Stimulated activated CD4-positive, alpha-beta T cell treated with anti-CD3 and anti-CD28 coated beads, Interleukin-4, amount 100 ng/mL, for 1 hour (primary cell): Measurements from ENCODE around the gene MYOD1.

Experiments
- DNase-seq: peaks from one replicate; pipeline ENCODE4 v3.0.0-alpha.2; 2020

MYOD1 gene

GRCh38 chr11:17751558-17751957 is 32.2 kb downstream of the MYOD1 start:
- no peak for DNase-seq

- DNase-seq: no peak
Observed at GRCh38 chr11:17752144-17752543, 32.8 kb downstream of the MYOD1 start.

- no peak for DNase-seq
Observed at GRCh38 chr11:17753153-17753552, 33.8 kb downstream of the MYOD1 start.

GRCh38 chr11:17753641-17754040 is 34.3 kb downstream of the MYOD1 start:
- DNase-seq: no peak

GRCh38 chr11:17755891-17756290 is 36.5 kb downstream of the MYOD1 start:
- DNase-seq: no peak

GRCh38 chr11:17760102-17761029 is 41.0 kb downstream of the MYOD1 start:
- DNase-seq: no peak

- DNase-seq: no peak
Observed at GRCh38 chr11:17762309-17762974, 43.1 kb downstream of the MYOD1 start.

- DNase-seq: no peak
Observed at GRCh38 chr11:17763244-17763643, 43.9 kb downstream of the MYOD1 start.

- DNase-seq: no peak
Observed at GRCh38 chr11:17763703-17764102, 44.3 kb downstream of the MYOD1 start.

- no peak for DNase-seq
Observed at GRCh38 chr11:17764446-17765218, 45.3 kb downstream of the MYOD1 start.

GRCh38 chr11:17765356-17766072 is 46.1 kb downstream of the MYOD1 start:
- no peak for DNase-seq

GRCh38 chr11:17766073-17766359 is 46.6 kb downstream of the MYOD1 start:
- DNase-seq: no peak

- no peak for DNase-seq
Observed at GRCh38 chr11:17766590-17766989, 47.2 kb downstream of the MYOD1 start.

GRCh38 chr11:17767301-17767885 is 48.0 kb downstream of the MYOD1 start:
- no peak for DNase-seq

GRCh38 chr11:17767914-17768313 is 48.5 kb downstream of the MYOD1 start:
- DNase-seq: no peak

- no peak for DNase-seq
Observed at GRCh38 chr11:17768547-17768946, 49.2 kb downstream of the MYOD1 start.

GRCh38 chr11:17769218-17769617 is 49.8 kb downstream of the MYOD1 start:
- DNase-seq: no peak

GRCh38 chr11:17770048-17770652 is 50.8 kb downstream of the MYOD1 start:
- DNase-seq: no peak

GRCh38 chr11:17770917-17771316 is 51.5 kb downstream of the MYOD1 start:
- DNase-seq: no peak

GRCh38 chr11:17771415-17771814 is 52.0 kb downstream of the MYOD1 start:
- DNase-seq: no peak
